HepG2 (cell line): ENCODE results near the gene PIEZO1. TPM values are rescaled to one million over a fixed set of nuclear protein-coding genes. Genes with fewer than 3 reads are reported as not detected.

ENCODE experiments used
- AGO2 ChIP-seq: fragments of 200-400 bp; formaldehyde crosslinking; optimal IDR thresholded peaks from 2 replicates; pipeline ENCODE3; 2017; ENCODE audit warnings: mild to moderate bottlenecking, low read depth, low read length, moderate library complexity
- AHDC1 ChIP-seq: sonication (generic); formaldehyde crosslinking; IDR thresholded peaks from 2 replicates; pipeline ENCODE4 v1.5.1; 2020; ENCODE audit warnings: mild to moderate bottlenecking, missing genetic modification reagents, borderline replicate concordance
- BRD4 ChIP-seq: sonication (generic); formaldehyde crosslinking; IDR thresholded peaks from 2 replicates; pipeline ENCODE4 v1.4.0; 2020; ENCODE audit warnings: missing genetic modification reagents
- CC2D1A ChIP-seq: sonication (generic); formaldehyde crosslinking; IDR thresholded peaks from 2 replicates; pipeline ENCODE4 v1.8.1; 2023; ENCODE audit warnings: mild to moderate bottlenecking, missing genetic modification reagents
- HIVEP1 ChIP-seq: sonication (generic); formaldehyde crosslinking; IDR thresholded peaks from 2 replicates; pipeline ENCODE4 v1.4.0; 2020; ENCODE audit warnings: mild to moderate bottlenecking, missing genetic modification reagents
- LCORL ChIP-seq, 2 experiments: fragments of 450-650 bp in 1 of 2; sonication (generic) in 1 of 2; formaldehyde crosslinking in 1 of 2; IDR thresholded peaks; 2 replicates each; pipeline versions ENCODE4 v1.5.0 to v1.6.1; 2017 to 2020; ENCODE audit warnings: antibody characterized with exemption in 1 of 2, missing genetic modification reagents in 1 of 2
- MAF1 ChIP-seq: sonication (generic); formaldehyde crosslinking; IDR thresholded peaks from 2 replicates; pipeline ENCODE4 v1.5.0; 2020; ENCODE audit warnings: missing genetic modification reagents, borderline replicate concordance
- NFE2L1 ChIP-seq: sonication (generic); formaldehyde crosslinking; IDR thresholded peaks from 2 replicates; pipeline ENCODE4 v1.4.0; 2020; ENCODE audit warnings: missing genetic modification reagents, mild to moderate bottlenecking, borderline replicate concordance
- NPAS2 ChIP-seq: sonication (generic); formaldehyde crosslinking; IDR thresholded peaks from 2 replicates; pipeline ENCODE4 v1.8.0; 2022; ENCODE audit warnings: mild to moderate bottlenecking, missing genetic modification reagents, borderline replicate concordance
- NR0B2 ChIP-seq: sonication (generic); formaldehyde crosslinking; IDR thresholded peaks from 2 replicates; pipeline ENCODE4 v1.4.0; 2020; ENCODE audit warnings: mild to moderate bottlenecking, missing genetic modification reagents
- PBX2 ChIP-seq: IDR thresholded peaks from 2 replicates; pipeline ENCODE4 v1.6.1; 2016; ENCODE audit warnings: control low read depth
- POLR2AphosphoS2 ChIP-seq: IDR thresholded peaks from 2 replicates; pipeline ENCODE4 v1.6.1; 2011; ENCODE audit warnings: low read depth, low read length, improper control_type of control experiment
- REXO4 ChIP-seq: sonication (generic); formaldehyde crosslinking; IDR thresholded peaks from 2 replicates; pipeline ENCODE4 v1.8.0; 2022; ENCODE audit warnings: missing genetic modification reagents, mild to moderate bottlenecking, borderline replicate concordance
- SIN3B ChIP-seq: fragments of 150-350 bp; IDR thresholded peaks from 2 replicates; pipeline ENCODE4 v1.6.1; 2014; ENCODE audit warnings: low read length
- SP4 ChIP-seq: sonication (generic); formaldehyde crosslinking; IDR thresholded peaks from 2 replicates; pipeline ENCODE4 v1.8.1; 2023; ENCODE audit warnings: mild to moderate bottlenecking, missing genetic modification reagents
- TGIF2 ChIP-seq: IDR thresholded peaks from 2 replicates; pipeline ENCODE4 v1.6.1; 2016; ENCODE audit warnings: control low read depth, missing compliant biosample characterization
- ZBTB20 ChIP-seq: sonication (generic); formaldehyde crosslinking; IDR thresholded peaks from 2 replicates; pipeline ENCODE4 v1.8.1; 2023; ENCODE audit warnings: missing genetic modification reagents, low read depth, mild to moderate bottlenecking, borderline replicate concordance
- ZC3H4 ChIP-seq: sonication (generic); formaldehyde crosslinking; IDR thresholded peaks from 2 replicates; pipeline ENCODE4 v1.4.0; 2020; ENCODE audit warnings: missing genetic modification reagents, borderline replicate concordance
- ZNF75D ChIP-seq: sonication (generic); formaldehyde crosslinking; IDR thresholded peaks from 2 replicates; pipeline ENCODE4 v1.8.1; 2023; ENCODE audit warnings: missing genetic modification reagents, mild to moderate bottlenecking, borderline replicate concordance
- ZNF850 ChIP-seq: sonication (generic); formaldehyde crosslinking; conservative IDR thresholded peaks from 2 replicates; pipeline ENCODE4 v1.9.0; 2021; ENCODE audit warnings: mild to moderate bottlenecking, missing genetic modification reagents
- ZZZ3 ChIP-seq: sonication (generic); formaldehyde crosslinking; IDR thresholded peaks from 2 replicates; pipeline ENCODE4 v1.4.0; 2020; ENCODE audit warnings: missing genetic modification reagents, mild to moderate bottlenecking, borderline replicate concordance
- polyA plus RNA-seq, 8 experiments: library from polyadenylated mRNA; depleted of rRNA in 3 of 8; stranded (reverse) in 7 of 8; unstranded in 1 of 8; fragments of >200 nt; fragmentation: Illumina TruSeq in 4 of 8; extraction: Trizol in 4 of 8; gene quantifications; 2 replicates each; pipeline versions ENCODE4 v1.2.1 to v1.2.3, GENCODE V29; 2011 to 2016; ENCODE audit warnings: low read depth in 4 of 8, missing spikeins in 1 of 8, mixed read lengths in 1 of 8; ENCODE audit not compliant: insufficient read depth in 1 of 8
- total RNA-seq, 5 experiments: library from RNA; depleted of rRNA; stranded (reverse); fragments of >200 nt; fragmentation: Illumina TruSeq; extraction: Trizol; gene quantifications; 2 replicates each; pipeline ENCODE4 v1.2.3, GENCODE V29; 2016; ENCODE audit warnings: low read depth in 1 of 5

The PIEZO1 gene
- total and polyA plus RNA-seq, 2 of the 13 experiments (the other 11 are each of a cell fraction or from before 2014, with no cell fraction given): 67.9 to 85.0 TPM

- TF ChIP-seq ZZZ3 (CRISPR knock-in tag) (0 out of 2 replicates have a peak, but pooled peaks have one; percentile 28), ZC3H4 (0 out of 2 replicates have a peak, but pooled peaks have one; percentile 67), LCORL (IDR thresholded peaks at IDR 0.05) (no peak), LCORL (CRISPR knock-in tag; IDR thresholded peaks at IDR 0.05) (0 out of 2 replicates have a peak, but pooled peaks have one; percentile 6), BRD4 (CRISPR knock-in tag) (0 out of 2 replicates have a peak, but pooled peaks have one; percentile 28), ZNF850 (CRISPR knock-in tag) (no peak), CC2D1A (CRISPR knock-in tag) (no peak), PBX2 (CRISPR knock-in tag) (no peak), REXO4 (no peak), SP4 (CRISPR knock-in tag) (peak; percentile 59; the same call in 1 of the 2 replicates), HIVEP1 (peak; percentile 23; the same call in 1 of the 2 replicates), TGIF2 (CRISPR knock-in tag) (no peak), NPAS2 (CRISPR knock-in tag) (no peak), NR0B2 (CRISPR knock-in tag) (0 out of 2 replicates have a peak, but pooled peaks have one; percentile 0), NFE2L1 (CRISPR knock-in tag) (0 out of 2 replicates have a peak, but pooled peaks have one; percentile 18), MAF1 (CRISPR knock-in tag) (no peak), SIN3B (no peak), ZNF75D (CRISPR knock-in tag) (0 out of 2 replicates have a peak, but pooled peaks have one; percentile 50), AHDC1 (0 out of 2 replicates have a peak, but pooled peaks have one; percentile 35), POLR2AphosphoS2 (0 out of 2 replicates have a peak, but pooled peaks have one; percentile 42), AGO2 (peak; percentile 68), ZBTB20 (CRISPR knock-in tag) (no peak)
These were observed 25.3 kb upstream of the PIEZO1 start (continued) for GRCh38 chr16:88810166-88810911.
